GM19099 (cell line): ENCODE results near the gene UBN1.

Source experiments
- POLR2A ChIP-seq: IDR thresholded peaks from 3 replicates; pipeline ENCODE4 v1.6.1; 2011; ENCODE audit warnings: low read depth; ENCODE audit not compliant: insufficient read length; ENCODE audit errors: extremely low read depth

The UBN1 gene

DNA sequence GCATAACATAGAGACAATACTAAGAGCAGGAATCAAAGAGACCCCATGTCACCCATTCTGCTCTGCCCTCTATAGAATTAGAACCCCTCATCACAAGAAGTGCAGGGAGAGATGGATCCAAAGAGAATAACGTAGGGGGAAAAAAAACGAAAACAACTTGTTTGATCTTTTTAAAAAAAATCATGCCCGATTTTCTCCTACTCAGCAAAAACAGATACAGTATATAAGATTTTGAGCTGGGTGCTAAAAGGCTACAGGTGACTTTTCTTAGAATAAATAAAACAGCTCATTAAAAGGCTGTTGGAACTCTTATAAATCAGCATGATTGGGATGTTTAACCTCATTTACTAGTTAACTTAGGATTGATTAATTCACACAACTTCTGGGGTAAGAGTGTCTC lies 17.4 kb downstream of the UBN1 start:
- TF ChIP-seq POLR2A, result no peak

DNA sequence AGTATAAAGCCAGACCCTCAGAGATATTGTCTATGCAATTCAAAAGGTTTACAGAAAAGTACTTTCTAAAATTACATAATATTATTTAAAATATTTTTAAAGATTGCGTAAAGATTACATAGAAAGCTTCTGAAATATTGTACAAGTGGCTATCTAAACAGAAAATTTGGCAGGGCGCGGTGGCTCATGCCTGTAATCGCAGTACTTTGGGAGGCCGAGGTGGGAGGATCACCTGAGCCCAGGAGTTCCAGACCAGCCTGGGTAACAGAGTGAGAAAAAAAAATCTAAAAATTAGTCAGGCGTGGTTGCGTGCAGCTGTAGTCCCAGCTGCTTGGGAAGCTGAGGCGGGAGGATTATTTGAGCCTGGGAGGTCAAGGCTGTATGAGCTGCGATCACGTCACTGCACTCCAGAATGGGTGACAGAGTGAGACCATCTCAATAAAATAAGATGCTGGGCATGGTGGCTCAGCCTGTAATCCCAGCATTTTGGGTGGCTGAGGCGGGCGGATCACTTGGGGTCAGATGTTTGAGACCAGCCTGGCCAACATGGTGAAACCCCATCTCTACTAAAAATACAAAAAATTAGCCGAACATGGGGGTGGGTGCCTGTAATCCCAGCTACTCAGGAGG lies 18.1 kb downstream of the UBN1 start:
- TF ChIP-seq POLR2A, result no peak

- no peak for TF ChIP-seq POLR2A
Measured at GRCh38 chr16:4866586-4866985, 19.3 kb downstream of the UBN1 start.

GRCh38 chr16:4868026-4868425 lies 20.7 kb downstream of the UBN1 start:
- TF ChIP-seq POLR2A, result no peak

DNA sequence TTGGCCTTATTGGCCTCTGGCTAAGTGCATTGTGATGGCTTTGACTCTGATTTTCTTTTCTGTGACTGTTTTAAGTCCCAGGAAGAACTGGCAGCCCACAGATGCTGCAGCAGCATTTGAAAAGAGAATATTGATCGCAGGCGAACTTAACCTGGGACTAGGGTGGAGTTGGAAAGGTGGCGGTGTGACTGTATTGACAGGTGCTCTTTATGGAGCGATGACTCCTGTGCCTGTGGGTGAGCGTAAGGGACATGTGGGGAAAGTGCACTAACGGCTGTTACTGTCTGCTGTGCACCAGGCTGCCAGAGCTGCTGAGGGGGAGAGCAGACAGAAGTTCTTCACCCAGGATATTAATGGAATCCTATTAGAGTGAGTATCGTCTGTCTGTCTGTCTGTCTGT lies 21.3 kb downstream of the UBN1 start:
- TF ChIP-seq POLR2A, result no peak

DNA sequence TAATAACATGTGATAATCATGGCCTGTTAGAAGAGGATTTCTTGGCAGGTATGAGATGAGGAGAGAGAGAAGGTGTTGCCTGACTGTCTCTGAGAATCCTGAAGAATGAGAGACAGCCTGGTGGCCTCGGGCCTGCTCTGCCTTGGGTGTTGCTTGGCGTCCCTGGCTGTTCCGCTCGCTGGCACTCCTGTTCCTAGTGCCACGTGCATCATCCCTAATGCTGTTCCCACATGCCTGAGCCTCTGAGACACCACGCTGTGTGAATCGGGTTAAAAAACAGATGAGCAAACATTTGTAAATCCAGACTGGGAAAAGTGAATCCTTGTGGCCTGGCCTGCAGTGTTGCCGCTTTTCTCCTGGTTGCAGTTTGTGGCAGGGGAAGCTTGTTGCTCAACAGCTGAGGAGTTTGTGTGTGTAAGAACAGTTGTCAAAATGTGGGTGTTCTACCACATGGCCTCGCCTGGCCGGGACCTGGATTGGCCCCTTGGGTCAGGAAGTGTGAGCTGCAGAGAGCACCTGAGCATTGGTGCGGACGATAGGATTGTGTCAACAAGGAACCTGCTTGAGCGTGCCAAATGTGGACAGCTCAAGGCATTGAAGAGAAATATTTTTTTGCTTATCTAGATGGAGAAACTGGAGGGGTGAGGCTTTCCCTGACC lies 22.0 kb downstream of the UBN1 start:
- TF ChIP-seq POLR2A, result no peak

GRCh38 chr16:4870138-4870671 lies 22.9 kb downstream of the UBN1 start:
- TF ChIP-seq POLR2A, result no peak

- TF ChIP-seq POLR2A, result no peak
Measured at GRCh38 chr16:4871071-4871470, 23.8 kb downstream of the UBN1 start.

DNA sequence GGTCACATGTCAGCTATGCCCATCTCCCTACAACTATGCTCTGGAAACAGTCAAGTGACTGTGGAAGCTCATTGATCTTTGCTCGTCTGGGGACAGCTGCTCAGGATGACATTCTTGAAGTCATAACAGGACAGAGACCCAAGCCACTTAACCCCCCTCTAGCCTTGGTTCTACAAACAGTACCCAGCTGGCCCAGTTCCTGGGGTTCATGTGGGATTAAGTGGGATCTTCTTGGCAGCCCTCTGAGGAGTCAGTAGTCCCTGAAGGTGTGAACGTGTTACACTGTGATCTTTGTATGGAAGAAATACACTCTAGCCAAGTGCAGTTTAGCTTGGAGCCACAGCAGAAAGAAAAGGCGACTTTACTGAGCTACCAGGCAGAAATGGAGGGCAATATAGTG lies 25.8 kb downstream of the UBN1 start:
- TF ChIP-seq POLR2A, result no peak

DNA sequence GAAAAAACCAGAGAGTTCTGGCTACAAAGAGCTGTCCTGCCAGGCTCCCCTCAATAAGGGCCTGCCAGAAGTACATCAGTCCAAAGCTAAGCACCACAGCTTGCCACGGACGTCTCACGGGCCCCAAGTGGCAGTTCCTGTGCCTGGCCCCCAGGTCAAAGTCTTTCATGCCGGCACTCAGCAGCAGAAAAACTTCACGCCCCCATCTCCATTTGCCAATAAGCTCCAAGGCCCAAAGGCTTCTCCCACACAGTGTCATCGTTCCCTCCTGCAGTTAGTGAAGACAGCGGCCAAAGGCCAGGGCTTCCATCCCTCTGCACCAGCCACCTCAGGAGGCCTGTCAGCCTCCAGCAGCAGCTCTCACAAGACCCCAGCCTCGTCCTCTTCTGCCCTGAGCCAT lies 27.4 kb downstream of the UBN1 start:
- TF ChIP-seq POLR2A, result no peak

DNA sequence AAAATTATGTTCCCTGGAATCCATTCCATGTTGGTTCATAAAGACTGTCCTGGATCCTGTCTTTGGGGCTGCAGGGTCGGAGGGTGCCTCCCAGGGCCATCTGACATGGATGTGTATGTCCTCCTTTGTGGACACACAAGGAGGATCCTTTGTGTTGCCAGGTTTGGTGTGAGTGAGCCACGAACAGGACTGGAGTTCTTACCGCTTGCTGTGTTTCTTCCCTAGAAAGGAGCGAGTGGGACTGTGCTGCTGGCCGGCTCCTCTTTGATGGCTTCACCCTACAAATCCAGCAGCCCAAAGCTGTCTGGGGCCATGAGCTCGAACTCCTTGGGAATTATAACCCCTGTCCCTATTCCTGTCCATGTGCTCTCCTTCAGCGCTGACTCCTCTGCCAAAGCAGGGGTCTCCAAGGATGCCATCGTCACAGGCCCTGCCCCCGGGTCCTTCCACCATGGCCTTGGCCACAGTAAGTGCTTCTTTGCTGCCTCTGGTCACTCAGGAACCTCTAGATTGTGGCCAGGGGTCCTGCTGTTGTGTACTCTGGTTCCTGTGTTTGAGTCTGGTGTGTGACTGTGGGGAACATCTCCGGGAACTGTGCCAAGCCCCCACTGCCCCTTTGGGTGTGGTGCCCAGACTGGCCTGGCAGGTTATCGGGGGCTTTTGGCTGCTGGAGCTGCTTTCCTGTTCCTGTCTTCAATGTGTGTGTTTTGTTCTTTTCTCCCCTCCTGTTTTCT lies 29.5 kb downstream of the UBN1 start:
- TF ChIP-seq POLR2A, result no peak

DNA sequence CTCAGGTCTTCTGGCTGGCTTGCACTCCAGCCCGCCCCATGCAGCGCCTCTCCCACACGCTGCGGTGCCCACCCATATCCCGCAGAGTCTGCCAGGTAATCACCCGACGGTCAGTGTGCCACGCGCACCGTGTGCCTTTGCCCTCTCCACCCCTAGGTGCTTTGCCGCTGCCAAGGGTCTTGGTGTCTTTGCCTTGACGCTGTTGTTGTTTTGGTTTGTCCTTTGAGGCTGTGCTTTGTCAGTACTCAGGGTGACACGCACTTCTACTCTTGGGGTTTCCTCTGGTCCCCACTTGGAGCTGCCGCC lies 30.1 kb downstream of the UBN1 start:
- TF ChIP-seq POLR2A, result no peak

DNA sequence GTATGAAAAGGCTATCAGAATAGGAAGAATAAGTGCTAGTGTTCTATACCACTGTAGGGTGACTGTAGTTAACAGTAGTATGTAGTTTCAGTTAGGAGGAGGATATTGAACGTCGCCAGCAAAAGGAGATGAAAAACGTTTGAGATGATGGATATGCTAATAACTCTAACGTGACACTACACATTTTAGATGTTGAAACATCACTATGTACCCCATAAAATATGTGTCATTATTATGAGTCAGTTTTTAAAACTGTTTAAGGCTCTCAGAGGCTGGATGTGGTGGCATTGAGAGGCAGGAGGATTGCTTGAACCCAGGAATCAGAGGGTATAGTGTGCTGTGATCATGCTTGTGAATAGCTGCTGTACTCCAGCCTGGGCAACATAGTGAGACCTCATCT lies 31.8 kb downstream of the UBN1 start:
- TF ChIP-seq POLR2A, result no peak

- TF ChIP-seq POLR2A, result no peak
Measured at GRCh38 chr16:4880006-4880580, 32.8 kb downstream of the UBN1 start.

DNA sequence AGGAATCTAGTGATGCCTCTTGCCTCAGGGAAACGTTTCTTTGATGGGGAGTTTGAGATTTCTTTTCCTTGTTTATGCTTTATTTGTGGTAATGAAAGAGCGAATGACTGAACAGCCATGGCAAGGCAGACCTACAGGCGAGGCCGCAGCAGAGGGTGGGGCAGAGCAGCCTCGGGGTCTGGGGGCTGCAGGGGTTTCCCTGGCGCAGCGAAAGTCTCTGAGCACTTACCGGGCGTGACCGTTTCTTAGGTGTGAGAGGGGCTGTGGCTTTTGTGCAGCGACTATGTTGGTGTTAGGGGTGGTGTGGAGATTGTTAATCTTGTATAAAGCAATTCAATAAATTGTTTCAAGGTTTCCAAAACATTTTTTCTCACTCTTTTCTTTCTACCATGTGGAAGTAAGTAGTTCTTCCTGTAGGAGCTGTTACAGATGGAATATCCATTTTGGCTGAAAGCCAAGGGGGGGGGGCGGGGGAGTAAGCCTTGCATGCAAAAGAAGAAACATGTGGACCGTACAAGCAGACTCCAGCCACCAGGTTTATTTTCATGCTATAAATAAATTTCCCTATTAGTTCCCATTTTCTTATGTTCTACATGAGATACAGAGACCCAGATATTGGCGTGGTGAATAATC lies 34.8 kb downstream of the UBN1 start:
- TF ChIP-seq POLR2A, result no peak
